Parietal lobe (tissue), 1 donor: ENCODE measurements around the gene TXNDC5. TPM values are rescaled to one million over a fixed set of nuclear protein-coding genes. Genes with fewer than 3 reads are reported as not detected.

Source experiments
- total RNA-seq: library from RNA; depleted of rRNA; stranded (reverse); fragments of >200 nt; gene quantifications from one replicate; pipeline ENCODE4 v1.2.3, GENCODE V29; 2014

Gene TXNDC5
- 31.9 TPM for total RNA-seq

DNA sequence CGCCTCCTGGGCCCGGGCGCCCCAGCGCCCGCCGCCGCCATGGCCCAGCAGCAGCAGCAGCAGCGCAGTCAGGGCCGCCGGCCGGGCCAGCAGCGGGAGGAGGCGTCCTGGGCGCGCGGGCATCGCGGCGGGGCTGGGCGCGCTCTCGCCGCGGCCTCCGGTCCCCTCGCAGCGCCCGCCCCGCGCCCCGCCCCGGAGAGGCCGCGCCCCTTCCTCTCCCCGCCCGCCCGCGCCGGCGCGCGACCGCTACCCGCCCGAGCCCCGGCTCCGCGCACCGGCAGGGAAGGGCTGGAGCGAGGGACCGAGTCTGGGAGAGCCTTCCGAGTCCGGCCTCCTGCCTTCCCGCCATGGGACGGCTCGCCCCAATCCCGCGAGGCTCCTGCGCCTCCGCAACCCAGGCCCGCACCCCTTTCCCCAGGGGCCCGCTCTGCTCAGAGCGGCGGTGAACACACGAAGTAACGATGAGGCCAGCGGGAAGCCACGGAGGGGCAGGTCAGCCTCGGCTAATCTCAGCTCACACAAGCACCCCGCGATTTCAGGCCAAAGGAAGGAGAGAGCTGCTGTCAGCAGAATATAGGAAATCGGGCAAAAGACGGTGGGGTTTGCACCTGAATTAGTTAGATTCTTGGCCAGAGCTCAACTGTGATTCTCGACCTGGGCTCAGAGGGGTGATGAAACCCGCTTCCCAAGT is at the start of gene TXNDC5:
Gene TXNDC5, minus strand, starts transcription at position 135 of the 691 bp plus-strand sequence. Its CDS starts 12 bp downstream, at position 123.

Other genes with a start within 250 kb of the TXNDC5 start
- 3.4 TPM for gene BMP6, start 184.7 kb downstream of the TXNDC5 start, total RNA-seq
- 19.7 TPM for gene BLOC1S5, start 153.6 kb upstream of the TXNDC5 start, total RNA-seq
- gene EEF1E1, start 191.8 kb upstream of the TXNDC5 start, total RNA-seq: 22.2 TPM